Activated CD8-positive, alpha-beta T cell treated with anti-CD3 and anti-CD28 coated beads, Interleukin-2, amount 10 ng/mL, durations not matched to agents 7 days and 5 days (primary cell): ENCODE results near the gene CD68. TPM values are rescaled to one million over a fixed set of nuclear protein-coding genes. Genes with fewer than 3 reads are reported as not detected.

ENCODE experiments used
- ATAC-seq: fragments of 150-1000 bp; cut with Tn5 transposase; one replicate; pipeline ENCODE4 v1.10.0; 2021; ENCODE audit warnings: moderate library complexity
- CTCF ChIA-PET: fragments of 350-600 bp; sonication (Branson Sonifier 250); formaldehyde crosslinking; loops from one replicate; lab custom pipeline; 2021; ENCODE audit warnings: antibody characterized with exemption; lab: Charles Lee
- POLR2A ChIA-PET: fragments of 350-600 bp; sonication (Branson Sonifier 250); formaldehyde crosslinking; loops from one replicate; lab custom pipeline; 2021; ENCODE audit warnings: antibody characterized with exemption; lab: Charles Lee
- DNase-seq: peaks from one replicate; pipeline ENCODE4 v3.0.0-alpha.2; 2020
- H3K27ac Mint-ChIP-seq: one replicate; pipeline ENCODE4 v1.8.0; 2021; ENCODE audit warnings: mild to moderate bottlenecking, mixed read lengths
- H3K27me3 Mint-ChIP-seq: one replicate; pipeline ENCODE4 v1.8.0; 2021; ENCODE audit warnings: low read depth, mixed read lengths
- H3K36me3 Mint-ChIP-seq: one replicate; pipeline ENCODE4 v1.8.0; 2021; ENCODE audit warnings: low read depth, mixed read lengths
- H3K4me1 Mint-ChIP-seq: one replicate; pipeline ENCODE4 v1.8.0; 2021; ENCODE audit warnings: low read depth, mixed read lengths
- H3K4me3 Mint-ChIP-seq: one replicate; pipeline ENCODE4 v1.8.0; 2021; ENCODE audit warnings: mild to moderate bottlenecking, mixed read lengths
- H3K9me3 Mint-ChIP-seq: one replicate; pipeline ENCODE4 v1.8.0; 2022; ENCODE audit warnings: mixed read lengths; ENCODE audit not compliant: insufficient read depth
- total RNA-seq, 2 experiments: library from RNA; stranded (reverse); gene quantifications; one replicate each; pipeline ENCODE4 v1.2.3, GENCODE V29; 2021

CD68 gene
- total RNA-seq, 2 experiments from 2014 or later: 9.4 to 10.7 TPM

- peaks cover 69% of the 10 kb centered on the region for H3K4me1 Mint-ChIP-seq
- peak; percentile 96 for DNase-seq
- H3K27ac Mint-ChIP-seq: peak overlapping the region; percentile 100
- CTCF ChIA-PET: interaction anchor here (1.1 to 7.6 kb wide), 5 partner anchors 10 to 137 kb away, joined by 4 to 43 read pairs (median 10); partner anchors contain the start of genes MPDU1, SENP3, TP53 and WRAP53
- POLR2A ChIA-PET: interaction anchor here (0.6 to 7.4 kb wide), 18 partner anchors 9 to 768 kb away, joined by 3 to 105 read pairs (median 3); partner anchors contain the start of genes ATP1B2, CD68, GABARAP and MPDU1
- no peaks in the 10 kb centered on the region for H3K9me3 Mint-ChIP-seq
- H3K36me3 Mint-ChIP-seq: peaks cover 81% of the 10 kb centered on the region
- peak; percentile 45 for ATAC-seq
- peak overlapping the region; percentile 93 for H3K4me3 Mint-ChIP-seq
- no peaks in the 10 kb centered on the region for H3K27me3 Mint-ChIP-seq
These were observed 5.9 kb upstream of the CD68 start for GRCh38 chr17:7573324-7574080.

GRCh38 chr17:7574176-7574953 is 5.1 kb upstream of the CD68 start:
- no peaks in the 10 kb centered on the region for H3K27me3 Mint-ChIP-seq
- H3K4me3 Mint-ChIP-seq: peak overlapping the region; percentile 93
- no peak for DNase-seq
- peak overlapping the region; percentile 100 for H3K27ac Mint-ChIP-seq
- ATAC-seq: no peak
- POLR2A ChIA-PET: interaction anchor here (0.6 to 7.4 kb wide), 16 partner anchors 8 to 767 kb away, joined by 3 to 105 read pairs (median 3); partner anchors contain the start of genes ATP1B2, CD68, MPDU1 and POLR2A
- CTCF ChIA-PET: interaction anchor here (1.1 to 7.6 kb wide), 7 partner anchors 9 to 138 kb away, joined by 4 to 43 read pairs (median 10); partner anchors contain the start of genes MPDU1, SENP3, SOX15 and TP53
- H3K9me3 Mint-ChIP-seq: no peaks in the 10 kb centered on the region
- H3K36me3 Mint-ChIP-seq: peaks cover 87% of the 10 kb centered on the region
- H3K4me1 Mint-ChIP-seq: peaks cover 78% of the 10 kb centered on the region

GRCh38 chr17:7575481-7575883 is 4.0 kb upstream of the CD68 start:
- H3K27me3 Mint-ChIP-seq: no peaks in the 10 kb centered on the region
- peaks cover 87% of the 10 kb centered on the region for H3K36me3 Mint-ChIP-seq
- no peaks in the 10 kb centered on the region for H3K9me3 Mint-ChIP-seq
- H3K27ac Mint-ChIP-seq: peak overlapping the region; percentile 100
- no peak for DNase-seq
- CTCF ChIA-PET: interaction anchor here (0.8 to 7.6 kb wide), 6 partner anchors 12 to 530 kb away, joined by 3 to 43 read pairs (median 8); partner anchors contain the start of genes SENP3, SOX15, TP53 and WRAP53
- ATAC-seq: no peak
- H3K4me1 Mint-ChIP-seq: peaks cover 82% of the 10 kb centered on the region
- POLR2A ChIA-PET: interaction anchor here (0.6 to 7.4 kb wide), 7 partner anchors 7 to 239 kb away, joined by 3 to 105 read pairs (median 3); partner anchors contain the start of genes ACAP1, CD68, MPDU1 and TP53
- H3K4me3 Mint-ChIP-seq: peak overlapping the region; percentile 93

GRCh38 chr17:7575959-7576358 is 3.5 kb upstream of the CD68 start:
- ChIA-PET POLR2A (interaction anchor here (0.6 to 7.4 kb wide), 7 partner anchors 7 to 240 kb away, joined by 3 to 105 read pairs (median 3); partner anchors contain the start of genes ACAP1, CD68, MPDU1 and TP53), CTCF (interaction anchor here (0.8 to 7.6 kb wide), 6 partner anchors 11 to 530 kb away, joined by 3 to 43 read pairs (median 8); partner anchors contain the start of genes SENP3, SOX15, TP53 and WRAP53)
- H3K4me3 Mint-ChIP-seq: peak overlapping the region; percentile 93
- H3K36me3 Mint-ChIP-seq: peaks cover 87% of the 10 kb centered on the region
- no peaks in the 10 kb centered on the region for H3K27me3 Mint-ChIP-seq
- no peaks in the 10 kb centered on the region for H3K9me3 Mint-ChIP-seq
- DNase-seq (no peak), ATAC-seq (no peak)
- H3K27ac Mint-ChIP-seq: peak overlapping the region; percentile 100
- peaks cover 82% of the 10 kb centered on the region for H3K4me1 Mint-ChIP-seq

GRCh38 chr17:7576432-7576937 is 3.0 kb upstream of the CD68 start:
- peak overlapping the region; percentile 100 for H3K27ac Mint-ChIP-seq

GRCh38 chr17:7577327-7578199 is 1.9 kb upstream of the CD68 start:
- Mint-ChIP-seq H3K9me3 (no peaks in the 10 kb centered on the region), H3K4me3 (peak overlapping the region; percentile 50), H3K4me1 (peaks cover 88% of the 10 kb centered on the region), H3K36me3 (peaks cover 91% of the 10 kb centered on the region), H3K27me3 (no peaks in the 10 kb centered on the region), H3K27ac (peak overlapping the region; percentile 100)
- ChIA-PET POLR2A (interaction anchor here (5.4 kb wide), 1 partner anchor 110 kb away, joined by 50 read pairs; the partner anchor contains the start of genes TP53 and WRAP53), CTCF (interaction anchor here (0.9 to 4.1 kb wide), 2 partner anchors 12 to 110 kb away, joined by 4 to 23 read pairs; partner anchors contain the start of genes SOX15, TP53 and WRAP53)
- ATAC-seq: no peak
- DNase-seq: no peak

More at GRCh38 chr17:7576432-7576937, 3.0 kb upstream of the CD68 start:
- no peaks in the 10 kb centered on the region for H3K9me3 Mint-ChIP-seq
- no peak for DNase-seq
- ATAC-seq: no peak
- H3K36me3 Mint-ChIP-seq: peaks cover 88% of the 10 kb centered on the region
- no peaks in the 10 kb centered on the region for H3K27me3 Mint-ChIP-seq
- POLR2A ChIA-PET: interaction anchor here (1.0 to 7.4 kb wide), 5 partner anchors 6 to 111 kb away, joined by 3 to 105 read pairs (median 9); partner anchors contain the start of genes CD68, MPDU1, TP53 and WRAP53
- H3K4me3 Mint-ChIP-seq: peak overlapping the region; percentile 93
- H3K4me1 Mint-ChIP-seq: peaks cover 82% of the 10 kb centered on the region
- CTCF ChIA-PET: interaction anchor here (0.9 to 7.6 kb wide), 5 partner anchors 13 to 531 kb away, joined by 3 to 43 read pairs (median 12); partner anchors contain the start of genes SENP3, SOX15, TP53 and WRAP53

GRCh38 chr17:7579834-7580603 is 581 bp downstream of the CD68 start:
- H3K27me3 Mint-ChIP-seq: no peaks in the 10 kb centered on the region
- ChIA-PET CTCF (interaction anchor here (0.6 to 2.6 kb wide), 8 partner anchors 9 to 224 kb away, joined by 3 to 14 read pairs (median 4); partner anchors contain the start of genes SENP3, SOX15 and WRAP53), POLR2A (interaction anchor here (0.6 to 6.8 kb wide), 8 partner anchors 7 to 277 kb away, joined by 3 to 105 read pairs (median 6); partner anchors contain the start of genes NAA38, POLR2A, SENP3 and SOX15)
- peak overlapping the region; percentile 55 for H3K4me3 Mint-ChIP-seq
- peaks cover 89% of the 10 kb centered on the region for H3K4me1 Mint-ChIP-seq
- peak overlapping the region; percentile 87 for H3K27ac Mint-ChIP-seq
- peaks cover 74% of the 10 kb centered on the region for H3K36me3 Mint-ChIP-seq
- ATAC-seq (peak; percentile 0), DNase-seq (peak; percentile 52)
- H3K9me3 Mint-ChIP-seq: no peaks in the 10 kb centered on the region

GRCh38 chr17:7580604-7581575 is 1.5 kb downstream of the CD68 start:
- no peaks in the 10 kb centered on the region for H3K27me3 Mint-ChIP-seq
- ChIA-PET CTCF (interaction anchor here (0.6 to 2.6 kb wide), 8 partner anchors 9 to 225 kb away, joined by 3 to 14 read pairs (median 3); partner anchors contain the start of genes SENP3, SOX15 and WRAP53), POLR2A (interaction anchor here (0.6 to 6.8 kb wide), 7 partner anchors 8 to 276 kb away, joined by 3 to 105 read pairs (median 8); partner anchors contain the start of genes NAA38, POLR2A, SOX15 and TP53)
- H3K36me3 Mint-ChIP-seq: peaks cover 70% of the 10 kb centered on the region
- H3K27ac Mint-ChIP-seq: peak overlapping the region; percentile 87
- peaks cover 87% of the 10 kb centered on the region for H3K4me1 Mint-ChIP-seq
- H3K4me3 Mint-ChIP-seq: peak overlapping the region; percentile 2
- no peak for DNase-seq
- ATAC-seq: no peak
- H3K9me3 Mint-ChIP-seq: no peaks in the 10 kb centered on the region
